Stimulated activated CD4-positive, alpha-beta T cell treated with anti-CD3 and anti-CD28 coated beads, Interleukin-4, amount 100 ng/mL, for 24 hours (primary cell): Measurements from ENCODE around the gene NDUFB10.
A peak's percentile ranks its signal among the peaks of the same experiment; 100 is the strongest.

Experiments
- DNase-seq: peaks from one replicate; pipeline ENCODE4 v3.0.0-alpha.2; 2020

Gene NDUFB10

DNA sequence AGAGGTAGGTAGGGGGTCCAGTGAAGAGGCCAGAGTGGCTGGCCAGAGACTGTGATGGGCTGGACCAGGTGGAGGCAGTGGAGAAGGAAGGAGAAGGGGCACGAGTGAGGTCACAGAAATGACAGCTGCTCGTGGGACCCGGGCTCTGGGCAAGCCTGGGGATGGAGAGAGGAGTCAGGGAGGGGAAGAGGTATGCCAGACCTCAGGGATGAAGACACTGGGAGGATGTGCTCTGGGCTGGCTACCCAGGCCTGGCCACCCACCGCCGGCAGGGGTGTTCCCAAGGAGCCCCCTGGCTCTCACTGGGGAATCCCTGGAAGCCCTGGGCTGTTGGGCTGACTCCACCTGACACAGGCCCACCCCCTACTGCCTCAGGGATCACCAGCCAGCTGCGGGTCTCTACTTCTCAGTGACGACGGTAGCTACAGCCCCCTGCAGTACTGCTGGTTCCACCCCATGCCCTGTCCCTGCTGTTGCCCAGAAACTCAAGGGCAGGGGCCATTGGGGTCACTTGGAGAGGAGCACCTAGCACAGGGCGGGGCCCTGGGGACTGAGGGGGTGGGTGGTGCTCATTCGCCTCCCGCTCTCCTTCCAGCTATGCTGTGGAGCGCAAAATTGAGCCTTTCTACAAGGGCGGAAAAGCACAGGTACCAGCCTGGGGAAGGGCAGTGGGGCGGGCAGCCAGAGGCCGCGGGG, 14.3 kb downstream of the NDUFB10 start:
- no peak for DNase-seq

- DNase-seq: no peak
Measured at GRCh38 chr16:1974157-1975070, 15.1 kb downstream of the NDUFB10 start.

- no peak for DNase-seq
Measured at GRCh38 chr16:1975432-1976215, 16.3 kb downstream of the NDUFB10 start.

- no peak for DNase-seq
Measured at GRCh38 chr16:1976216-1976520, 16.8 kb downstream of the NDUFB10 start.

GRCh38 chr16:1976951-1977874, 17.9 kb downstream of the NDUFB10 start:
- no peak for DNase-seq

DNA sequence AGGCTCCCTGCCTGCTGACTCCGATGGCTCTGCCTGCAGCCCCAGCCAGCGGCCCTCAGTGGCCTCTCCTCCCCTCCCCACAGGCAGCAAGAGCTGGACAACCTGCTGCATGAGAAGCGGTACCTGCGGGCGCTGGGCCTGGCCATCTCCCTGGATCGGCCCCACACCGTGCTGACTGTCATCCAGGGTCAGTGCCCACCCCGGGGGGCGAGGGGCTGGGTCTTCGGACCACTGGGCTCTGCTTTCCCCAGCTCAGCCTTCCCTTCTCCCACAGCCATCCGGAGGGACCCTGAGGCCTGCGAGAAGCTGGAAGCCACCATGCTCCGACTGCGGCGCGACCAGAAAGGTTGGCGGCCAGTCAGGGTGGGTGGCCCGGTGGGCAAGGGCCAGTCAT, 18.5 kb downstream of the NDUFB10 start:
- no peak for DNase-seq

DNA sequence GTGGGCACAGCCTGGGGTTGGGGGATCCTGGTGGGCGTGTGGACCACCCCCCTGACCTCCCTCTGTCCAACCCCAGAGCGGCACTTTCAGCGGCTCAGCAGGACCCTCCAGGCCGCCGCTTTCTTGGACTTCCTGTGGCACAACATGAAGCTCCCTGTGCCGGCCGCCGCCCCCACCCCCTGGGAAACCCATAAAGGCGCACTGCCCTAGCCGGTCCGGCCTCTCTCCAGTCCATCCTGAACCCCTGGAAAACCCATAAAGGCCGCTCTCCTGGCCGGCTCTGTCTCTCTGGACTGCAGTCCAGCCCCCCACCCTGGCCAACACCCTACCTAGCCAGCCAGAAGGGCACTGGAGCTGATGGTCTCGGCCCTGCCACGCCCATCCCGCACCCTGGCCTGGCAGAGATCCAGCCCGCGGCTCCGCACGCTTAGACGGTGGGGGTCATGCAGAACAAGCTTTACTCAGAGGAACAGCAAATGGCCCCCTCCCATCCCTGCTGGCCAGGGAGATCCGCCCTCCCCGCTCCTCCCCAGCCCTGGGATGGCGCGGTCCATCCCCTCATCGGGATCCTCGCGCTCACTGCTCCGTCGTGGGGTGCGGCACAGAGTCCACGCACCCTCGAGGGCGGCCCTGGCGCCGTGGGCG, 19.3 kb downstream of the NDUFB10 start:
- no peak for DNase-seq

GRCh38 chr16:1979271-1980029, 20.1 kb downstream of the NDUFB10 start:
- peak; percentile 36 for DNase-seq

- no peak for DNase-seq
Measured at GRCh38 chr16:1980030-1980769, 20.9 kb downstream of the NDUFB10 start.

GRCh38 chr16:1980770-1981087, 21.4 kb downstream of the NDUFB10 start:
- no peak for DNase-seq

DNA sequence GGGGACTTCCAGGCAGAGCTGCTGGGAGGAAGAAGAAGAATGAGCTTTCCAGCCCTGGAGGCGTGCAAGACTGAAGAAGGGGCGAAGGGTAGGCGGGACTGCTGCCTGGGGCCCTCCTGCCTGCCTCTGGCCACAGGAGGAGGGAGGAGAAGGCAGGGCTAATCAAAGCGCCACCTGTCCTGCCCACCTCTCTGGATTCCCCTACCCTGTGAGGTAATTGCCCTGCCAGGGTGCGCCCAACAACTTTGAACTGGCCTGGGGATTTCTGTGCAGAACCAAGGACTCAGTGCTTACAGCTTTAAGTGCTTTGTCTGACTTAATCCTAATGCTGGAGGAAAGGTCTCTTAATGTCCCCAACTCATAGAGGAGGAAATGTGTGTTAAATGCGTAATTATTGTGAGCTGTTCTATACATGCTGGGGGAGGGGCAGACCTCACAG, 22.1 kb downstream of the NDUFB10 start, which contains the start of gene NOXO1:
Gene NOXO1 (minus strand): TSS at position 72 of the 439 bp plus-strand sequence. CDS start 290 bp downstream, outside the sequence.
- DNase-seq: no peak

GRCh38 chr16:1982013-1982433, 22.7 kb downstream of the NDUFB10 start:
- no peak for DNase-seq

DNA sequence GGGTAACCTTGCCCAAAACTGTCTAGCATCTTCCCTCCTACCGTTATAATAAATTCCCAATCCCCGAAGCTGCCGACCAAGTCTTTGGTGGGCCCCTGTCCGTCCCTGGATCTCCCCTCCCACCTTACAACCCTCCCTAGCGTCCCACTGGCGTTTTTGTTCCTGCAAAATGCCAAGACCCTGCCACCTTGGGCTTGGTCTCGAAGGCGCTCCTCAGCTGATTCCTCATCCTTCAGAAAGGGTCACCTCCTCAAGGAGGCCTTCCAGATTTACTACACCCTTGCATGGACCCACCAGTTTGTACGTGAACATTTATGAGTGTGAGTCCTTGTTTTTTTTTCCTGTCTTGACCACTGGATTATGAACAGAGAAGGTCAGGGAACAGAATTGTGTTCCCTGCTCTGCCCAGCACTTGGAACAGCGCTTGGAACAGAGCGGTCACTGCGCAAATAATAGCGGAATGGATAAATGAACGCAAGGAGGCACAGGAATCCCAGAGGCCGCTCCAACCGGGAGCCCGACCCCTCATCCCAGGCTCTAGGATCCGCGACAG, 23.7 kb downstream of the NDUFB10 start:
- no peak for DNase-seq

DNA sequence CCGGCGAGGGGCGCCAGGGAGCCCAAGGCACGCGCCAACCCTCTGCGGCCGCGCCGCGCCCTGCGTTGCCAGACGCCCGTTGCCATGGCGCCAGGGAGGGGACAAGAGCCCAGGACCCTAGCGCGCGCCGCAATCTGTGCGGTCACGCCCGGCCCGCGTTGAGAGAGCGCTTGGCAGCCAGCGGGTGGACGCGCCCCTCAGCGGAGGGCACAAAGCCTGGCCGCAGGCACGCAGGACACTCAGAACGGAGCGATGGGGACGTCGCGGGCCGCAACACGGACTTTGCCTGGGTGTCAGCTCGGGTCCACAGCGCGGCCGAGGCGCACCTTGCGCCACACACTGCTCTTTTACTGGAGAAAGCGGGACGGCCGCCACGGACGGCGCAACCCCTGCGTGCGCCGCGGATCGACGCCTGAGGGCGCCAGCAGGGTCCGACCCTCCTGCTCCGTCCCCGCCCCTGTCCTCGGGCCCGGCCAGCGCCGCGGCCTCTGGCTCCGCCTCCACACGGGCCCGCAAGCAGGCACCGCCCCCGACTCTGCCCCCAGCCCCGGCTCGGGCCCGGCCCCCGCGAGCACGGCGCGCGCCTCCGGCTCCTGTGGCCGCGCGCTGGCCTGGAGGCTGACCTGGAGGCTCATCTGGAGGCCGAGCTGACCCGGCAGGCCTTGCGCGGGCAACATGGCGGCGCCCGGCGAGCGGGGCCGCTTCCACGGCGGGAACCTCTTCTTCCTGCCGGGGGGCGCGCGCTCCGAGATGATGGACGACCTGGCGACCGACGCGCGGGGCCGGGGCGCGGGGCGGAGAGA, 24.4 kb downstream of the NDUFB10 start, which contains the start of gene GFER:
Gene GFER (plus strand): TSS at position 650 of the 803 bp plus-strand sequence. CDS start 26 bp downstream, at position 676.
- peak; percentile 71 for DNase-seq

GRCh38 chr16:1984347-1985225, 25.2 kb downstream of the NDUFB10 start:
- peak; percentile 32 for DNase-seq

- DNase-seq: no peak
Measured at GRCh38 chr16:1985466-1986150, 26.3 kb downstream of the NDUFB10 start.

DNA sequence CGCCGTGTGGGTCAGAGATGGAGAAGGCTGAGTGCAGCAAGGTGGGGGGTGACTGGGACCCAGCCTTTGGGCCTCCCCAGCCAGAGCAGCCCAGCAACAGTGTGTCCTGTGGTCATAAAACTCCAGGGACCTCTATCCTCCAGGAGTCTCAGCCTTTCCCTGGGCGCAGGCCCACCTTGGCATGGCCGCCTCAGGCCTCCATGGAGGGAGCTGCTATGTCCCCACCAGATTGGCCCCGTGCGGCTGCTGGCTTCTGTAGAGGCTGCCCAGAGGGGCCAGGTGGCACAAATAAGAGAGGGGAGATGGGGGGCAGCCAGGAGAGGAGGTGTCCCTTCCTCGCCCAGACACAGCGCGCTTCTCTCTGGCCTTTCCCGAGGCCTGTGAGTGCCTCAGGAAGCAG, 27.9 kb downstream of the NDUFB10 start:
- DNase-seq: no peak
